GM12865 (cell line): ENCODE data around the gene OBP2A.

Source experiments
- DNase-seq: peaks from one replicate; pipeline ENCODE4 v3.0.0; 2010; ENCODE audit warnings: low read depth
- H3K4me3 ChIP-seq: 2 replicates; pipeline ENCODE4 v1.5.1; 2011; ENCODE audit warnings: mild to moderate bottlenecking, low read depth, low read length, control low read depth
- CTCF ChIP-seq: IDR thresholded peaks from 2 replicates; pipeline ENCODE4 v1.5.1; 2011; ENCODE audit warnings: low read length, control low read depth, low read depth, inconsistent platforms; ENCODE audit not compliant: insufficient read depth; ENCODE audit errors: missing control alignments

Gene OBP2A

GRCh38 chr9:135506327-135507103, 39.4 kb upstream of the OBP2A start:
- TF ChIP-seq CTCF, result no peak
- no peak overlapping the region for H3K4me3 ChIP-seq
- DNase-seq, result no peak

GRCh38 chr9:135507104-135508035, 38.6 kb upstream of the OBP2A start:
- no peak for TF ChIP-seq CTCF
- no peak overlapping the region for H3K4me3 ChIP-seq
- no peak for DNase-seq

GRCh38 chr9:135508211-135508820, 37.6 kb upstream of the OBP2A start:
- no peak for DNase-seq
- H3K4me3 ChIP-seq, result no peak overlapping the region
- TF ChIP-seq CTCF, result no peak

GRCh38 chr9:135509458-135509857, 36.5 kb upstream of the OBP2A start:
- DNase-seq, result no peak
- no peak for TF ChIP-seq CTCF
- no peak overlapping the region for H3K4me3 ChIP-seq

GRCh38 chr9:135512241-135512603, 33.7 kb upstream of the OBP2A start:
- no peak for DNase-seq
- H3K4me3 ChIP-seq, result no peak overlapping the region
- TF ChIP-seq CTCF, result no peak

GRCh38 chr9:135512904-135513303, 33.0 kb upstream of the OBP2A start:
- TF ChIP-seq CTCF, result no peak
- no peak for DNase-seq
- no peak overlapping the region for H3K4me3 ChIP-seq
